Activated gamma-delta T cell treated with anti-CD3 and anti-CD28 coated beads, Interleukin-2, amount 50 U/mL, for 16 hours (primary cell): ENCODE results near the gene IGFLR1.

ENCODE experiments used
- DNase-seq: peaks from one replicate; pipeline ENCODE4 v3.0.0-alpha.2; 2020; ENCODE audit warnings: low read depth

IGFLR1 gene

GRCh38 chr19:35723671-35724070, 18.6 kb downstream of the IGFLR1 start:
- DNase-seq, result no peak

- DNase-seq, result no peak
Observed at GRCh38 chr19:35722897-35723296, 19.4 kb downstream of the IGFLR1 start.

GRCh38 chr19:35722461-35722860, 19.8 kb downstream of the IGFLR1 start:
- DNase-seq, result no peak

GRCh38 chr19:35721374-35721773, 20.9 kb downstream of the IGFLR1 start:
- no peak for DNase-seq

GRCh38 chr19:35720648-35721047, 21.6 kb downstream of the IGFLR1 start:
- DNase-seq, result no peak

- no peak for DNase-seq
Observed at GRCh38 chr19:35720163-35720524, 22.1 kb downstream of the IGFLR1 start.

GRCh38 chr19:35719402-35720162, 22.7 kb downstream of the IGFLR1 start:
- no peak for DNase-seq

- peak; percentile 39 for DNase-seq
Observed at GRCh38 chr19:35718345-35719041, 23.8 kb downstream of the IGFLR1 start.

- no peak for DNase-seq
Observed at GRCh38 chr19:35717665-35718344, 24.4 kb downstream of the IGFLR1 start, which contains the start of gene KMT2B. Gene KMT2B (plus strand): TSS chr19:35718003. CDS start chr19:35718019, 16 bp downstream.

GRCh38 chr19:35716801-35717664, 25.2 kb downstream of the IGFLR1 start:
- peak; percentile 94 for DNase-seq

GRCh38 chr19:35715981-35716800, 26.1 kb downstream of the IGFLR1 start:
- DNase-seq, result no peak

GRCh38 chr19:35715355-35715809, 26.9 kb downstream of the IGFLR1 start:
- DNase-seq, result no peak

- DNase-seq, result no peak
Observed at GRCh38 chr19:35714601-35715354, 27.5 kb downstream of the IGFLR1 start.

GRCh38 chr19:35713904-35714495, 28.3 kb downstream of the IGFLR1 start:
- DNase-seq, result no peak

GRCh38 chr19:35713506-35713850, 28.8 kb downstream of the IGFLR1 start:
- no peak for DNase-seq

GRCh38 chr19:35712567-35713505, 29.4 kb downstream of the IGFLR1 start:
- DNase-seq, result no peak

GRCh38 chr19:35710784-35711723, 31.2 kb downstream of the IGFLR1 start:
- DNase-seq, result peak; percentile 47

GRCh38 chr19:35708391-35708790, 33.9 kb downstream of the IGFLR1 start:
- no peak for DNase-seq
